ENCODE measurements around the gene RHEBL1. TPM values are rescaled to one million over a fixed set of nuclear protein-coding genes. Genes with fewer than 3 reads are reported as not detected.

RHEBL1 gene
- total and polyA plus RNA-seq, 10 donors, result 2.0 to 6.7 (median 3.1) TPM

- Histone ChIP-seq H3K36me3 (peaks cover 14 to 96% (median 94%) of the 10 kb centered on the region in 6 donors), H3K4me3 (no peak overlapping the region), H3K27ac (no peak overlapping the region), H3K4me1 (peaks cover 12 to 28% (median 16%) of the 10 kb centered on the region in 6 donors), H3K9me3 (no peaks in the 10 kb centered on the region), H3K27me3 (replicated peaks in 1 of 7) (no peaks in the 10 kb centered on the region)
- WGBS, 5 donors, result 90 to 98% (median 95%) methylated on average over 12 to 13 of the region's 13 CpGs
- peak; percentile 43 for DNase-seq
- TF ChIP-seq POLR2AphosphoS5 (IDR thresholded peaks at IDR 0.05), result peak in 2 of 3 donors; percentile 11 to 24
- TF ChIP-seq, protein P1, sequence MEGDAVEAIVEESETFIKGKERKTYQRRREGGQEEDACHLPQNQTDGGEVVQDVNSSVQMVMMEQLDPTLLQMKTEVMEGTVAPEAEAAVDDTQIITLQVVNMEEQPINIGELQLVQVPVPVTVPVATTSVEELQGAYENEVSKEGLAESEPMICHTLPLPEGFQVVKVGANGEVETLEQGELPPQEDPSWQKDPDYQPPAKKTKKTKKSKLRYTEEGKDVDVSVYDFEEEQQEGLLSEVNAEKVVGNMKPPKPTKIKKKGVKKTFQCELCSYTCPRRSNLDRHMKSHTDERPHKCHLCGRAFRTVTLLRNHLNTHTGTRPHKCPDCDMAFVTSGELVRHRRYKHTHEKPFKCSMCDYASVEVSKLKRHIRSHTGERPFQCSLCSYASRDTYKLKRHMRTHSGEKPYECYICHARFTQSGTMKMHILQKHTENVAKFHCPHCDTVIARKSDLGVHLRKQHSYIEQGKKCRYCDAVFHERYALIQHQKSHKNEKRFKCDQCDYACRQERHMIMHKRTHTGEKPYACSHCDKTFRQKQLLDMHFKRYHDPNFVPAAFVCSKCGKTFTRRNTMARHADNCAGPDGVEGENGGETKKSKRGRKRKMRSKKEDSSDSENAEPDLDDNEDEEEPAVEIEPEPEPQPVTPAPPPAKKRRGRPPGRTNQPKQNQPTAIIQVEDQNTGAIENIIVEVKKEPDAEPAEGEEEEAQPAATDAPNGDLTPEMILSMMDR (IDR thresholded peaks at IDR 0.05 in 8 of 11, conservative IDR thresholded peaks at IDR 0.05 in 3 of 11), result no peak
- TF ChIP-seq POLR2A (IDR thresholded peaks at IDR 0.05), result no peak
- intact Hi-C loops (cut with DNase I; ENCODE audit: low total_unique reads), result no loop called here
Measured at GRCh38 chr12:49050507-49051372, 19.0 kb downstream of the RHEBL1 start.

- Histone ChIP-seq H3K27ac (no peak overlapping the region), H3K27me3 (replicated peaks in 1 of 7) (no peaks in the 10 kb centered on the region), H3K4me1 (peaks cover 1 to 18% (median 5%) of the 10 kb centered on the region in 6 donors), H3K36me3 (peaks cover 17 to 100% (median 99%) of the 10 kb centered on the region in 6 donors), H3K9me3 (no peaks in the 10 kb centered on the region), H3K4me3 (no peak overlapping the region)
- TF ChIP-seq POLR2AphosphoS5 (IDR thresholded peaks at IDR 0.05), result peak in 1 of 3 donors; percentile 53
- no peak for TF ChIP-seq POLR2A (IDR thresholded peaks at IDR 0.05)
- TF ChIP-seq, protein P1 (IDR thresholded peaks at IDR 0.05 in 8 of 11, conservative IDR thresholded peaks at IDR 0.05 in 3 of 11), result no peak
- 91 to 96% (median 93%) methylated on average over 10 to 20 of the region's 20 CpGs for WGBS, 5 donors
- DNase-seq, result peak; percentile 41
- intact Hi-C loops (cut with DNase I; ENCODE audit: low total_unique reads), result no loop called here
Measured at GRCh38 chr12:49049566-49050224, 20.1 kb downstream of the RHEBL1 start.

GRCh38 chr12:49048953-49049352, 20.8 kb downstream of the RHEBL1 start:
- Histone ChIP-seq H3K4me3 (no peak overlapping the region), H3K9me3 (no peaks in the 10 kb centered on the region), H3K4me1 (peaks cover 0 to 17% (median 1%) of the 10 kb centered on the region in 6 donors), H3K27me3 (replicated peaks in 1 of 7) (no peaks in the 10 kb centered on the region), H3K27ac (no peak overlapping the region), H3K36me3 (peaks cover 15 to 100% (median 99%) of the 10 kb centered on the region in 6 donors)
- TF ChIP-seq, protein P1 (IDR thresholded peaks at IDR 0.05 in 8 of 11, conservative IDR thresholded peaks at IDR 0.05 in 3 of 11), result no peak
- TF ChIP-seq POLR2AphosphoS5 (IDR thresholded peaks at IDR 0.05), result no peak
- intact Hi-C loops (cut with DNase I; ENCODE audit: low total_unique reads), result no loop called here
- 91 to 97% (median 93%) methylated on average over 10 of the region's 10 CpGs for WGBS, 5 donors
- DNase-seq, result peak; percentile 63
